ENCODE data around the gene CPT1A. TPM values are rescaled to one million over a fixed set of nuclear protein-coding genes. Genes with fewer than 3 reads are reported as not detected.
"Not testable (repeated sequence)": the region's sequence is repeated elsewhere in the genome, so short reads cannot be mapped to it uniquely, and the experiment has no call there.

CPT1A gene
- total RNA-seq (10 to 100 TPM; 29.5 to 33.3 TPM), total RNA-seq (60.1 to 64.2 reads per million in 2 donors)

GRCh38 chr11:68841718-68842426 is at the start of gene CPT1A:
CPT1A (minus strand) TSS chr11:68841916; CDS start chr11:68815474, 26,442 bp downstream.
- H3K36me3 Mint-ChIP-seq (ENCODE audit: low read depth), result no peaks in the 10 kb centered on the region
- peaks cover 20% of the 10 kb centered on the region for H3K4me1 Mint-ChIP-seq
- H3K4me3 Mint-ChIP-seq, result peak within 1 kb of the TSS; percentile 95
- peak; percentile 57 to 69 (median 64) for DNase-seq
- no peaks in the 10 kb centered on the region for H3K27me3 Mint-ChIP-seq
- H3K27ac Mint-ChIP-seq, result peak within 1 kb of the TSS; percentile 39
- peak; percentile 48 for ATAC-seq
- H3K9me3 ChIP-seq (ENCODE audit: control insufficient read depth, low read length, poor library complexity, severe bottlenecking), result no peaks in the 10 kb centered on the region

DNA sequence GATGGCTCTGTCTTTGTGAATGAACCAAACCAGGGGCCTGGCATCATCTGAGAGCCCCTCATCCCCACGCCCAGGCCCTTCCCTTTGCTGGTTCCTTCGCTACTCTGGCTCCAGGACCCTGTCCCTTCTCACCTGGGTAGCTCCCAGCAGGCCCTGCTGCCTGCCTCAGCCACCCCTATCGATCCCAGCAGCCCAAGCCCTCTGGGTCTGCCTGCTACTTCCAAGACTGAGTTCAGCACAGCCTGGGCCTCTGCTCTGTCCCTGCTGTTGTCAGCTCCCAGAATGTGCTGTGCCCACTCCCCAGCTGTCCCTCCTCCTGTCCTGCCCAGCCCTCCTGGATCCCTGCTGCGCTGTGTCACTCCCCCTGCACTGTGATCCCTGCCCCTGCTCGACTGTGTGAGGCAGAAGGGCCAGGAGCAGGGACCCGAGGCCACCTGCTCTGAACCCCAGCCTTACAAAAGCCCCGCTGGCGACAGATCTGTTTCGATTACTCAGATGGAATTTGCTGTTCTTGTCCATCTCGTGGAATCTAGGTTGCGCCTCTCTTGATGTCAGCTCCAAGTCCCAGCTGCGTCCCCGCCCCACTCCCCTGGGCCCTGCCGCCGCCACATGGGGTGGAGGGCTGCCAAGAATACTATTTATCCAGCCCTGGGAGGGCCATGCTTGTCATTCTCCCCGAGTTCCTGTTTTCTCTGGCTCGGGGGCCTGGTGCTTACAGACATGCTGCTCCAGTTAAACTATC is 48.9 kb upstream of the CPT1A start:
- H3K4me1 Mint-ChIP-seq, result no peaks in the 10 kb centered on the region
- no peak for DNase-seq
- no peaks in the 10 kb centered on the region for H3K9me3 ChIP-seq (ENCODE audit: control insufficient read depth, low read length, poor library complexity, severe bottlenecking)
- no peaks in the 10 kb centered on the region for H3K27me3 Mint-ChIP-seq
- H3K27ac Mint-ChIP-seq, result no peak overlapping the region
- H3K36me3 Mint-ChIP-seq (ENCODE audit: low read depth), result peaks cover 3% of the 10 kb centered on the region
- no peak overlapping the region for H3K4me3 Mint-ChIP-seq
- no peak for ATAC-seq

GRCh38 chr11:68889948-68890446 is 48.3 kb upstream of the CPT1A start:
- no peak for ATAC-seq
- H3K9me3 ChIP-seq (ENCODE audit: control insufficient read depth, low read length, poor library complexity, severe bottlenecking), result no peaks in the 10 kb centered on the region
- H3K27ac Mint-ChIP-seq, result no peak overlapping the region
- peaks cover 3% of the 10 kb centered on the region for H3K36me3 Mint-ChIP-seq (ENCODE audit: low read depth)
- no peaks in the 10 kb centered on the region for H3K4me1 Mint-ChIP-seq
- no peaks in the 10 kb centered on the region for H3K27me3 Mint-ChIP-seq
- no peak overlapping the region for H3K4me3 Mint-ChIP-seq
- no peak for DNase-seq

GRCh38 chr11:68884827-68885226 is 43.1 kb upstream of the CPT1A start:
- not testable (repeated sequence) for ATAC-seq; DNase-seq; H3K9me3 ChIP-seq (ENCODE audit: control insufficient read depth, low read length, poor library complexity, severe bottlenecking); H3K27me3 Mint-ChIP-seq; H3K36me3 Mint-ChIP-seq (ENCODE audit: low read depth); H3K27ac Mint-ChIP-seq; H3K4me1 Mint-ChIP-seq; H3K4me3 Mint-ChIP-seq

DNA sequence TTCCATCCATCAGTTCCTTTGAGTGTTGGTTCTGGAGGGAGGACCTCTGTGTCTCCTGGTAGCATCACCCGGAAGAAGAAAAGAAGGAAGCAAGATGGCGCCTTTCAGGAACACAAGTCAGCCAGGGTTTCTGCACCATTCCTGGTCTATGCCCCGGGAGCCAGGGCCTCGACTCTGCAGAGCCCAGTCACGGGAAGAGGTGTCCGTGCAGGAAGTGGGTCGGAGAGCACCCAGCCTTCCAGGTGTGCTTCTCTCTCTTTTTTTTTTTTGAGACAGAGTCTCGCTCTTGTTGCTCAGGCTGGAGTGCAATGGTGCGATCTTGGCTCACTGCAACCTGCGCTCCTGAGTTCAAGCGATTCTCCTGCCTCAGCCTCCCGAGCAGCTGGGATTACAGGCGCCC is 40.7 kb upstream of the CPT1A start:
- DNase-seq (no peak), ATAC-seq (no peak)
- Mint-ChIP-seq H3K27ac (no peak overlapping the region), H3K27me3 (no peaks in the 10 kb centered on the region), H3K4me3 (no peak overlapping the region), H3K36me3 (ENCODE audit: low read depth) (no peaks in the 10 kb centered on the region), H3K4me1 (peaks cover 3% of the 10 kb centered on the region)
- no peaks in the 10 kb centered on the region for H3K9me3 ChIP-seq (ENCODE audit: control insufficient read depth, low read length, poor library complexity, severe bottlenecking)

DNA sequence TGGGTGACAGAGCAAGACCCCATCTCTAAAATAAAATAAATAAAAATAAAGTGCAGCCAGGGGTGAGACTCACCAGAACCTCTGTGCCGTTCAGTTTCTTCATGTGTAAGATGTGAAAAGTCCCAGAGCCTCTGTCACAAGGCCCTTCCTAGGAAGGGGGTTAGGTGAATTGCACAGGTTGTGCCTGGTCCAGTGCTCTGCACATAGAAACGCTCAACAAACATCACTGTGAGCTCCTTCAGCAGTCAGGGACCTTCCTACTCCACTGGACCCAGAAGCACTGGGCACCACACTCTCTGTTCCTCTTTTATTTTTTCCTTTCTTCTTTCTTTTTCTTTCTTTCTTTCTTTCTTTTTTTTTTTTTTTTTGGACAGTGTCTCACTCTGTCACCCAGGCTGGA is 39.6 kb upstream of the CPT1A start:
- Mint-ChIP-seq H3K27me3 (no peaks in the 10 kb centered on the region), H3K4me3 (no peak overlapping the region), H3K4me1 (peaks cover 3% of the 10 kb centered on the region), H3K36me3 (ENCODE audit: low read depth) (no peaks in the 10 kb centered on the region), H3K27ac (no peak overlapping the region)
- ATAC-seq (no peak), DNase-seq (no peak)
- H3K9me3 ChIP-seq (ENCODE audit: control insufficient read depth, low read length, poor library complexity, severe bottlenecking), result no peaks in the 10 kb centered on the region

GRCh38 chr11:68880851-68881250 is 39.1 kb upstream of the CPT1A start:
- no peak overlapping the region for H3K4me3 Mint-ChIP-seq
- no peak overlapping the region for H3K27ac Mint-ChIP-seq
- peaks cover 3% of the 10 kb centered on the region for H3K4me1 Mint-ChIP-seq
- H3K27me3 Mint-ChIP-seq, result no peaks in the 10 kb centered on the region
- no peak for ATAC-seq
- no peaks in the 10 kb centered on the region for H3K36me3 Mint-ChIP-seq (ENCODE audit: low read depth)
- no peaks in the 10 kb centered on the region for H3K9me3 ChIP-seq (ENCODE audit: control insufficient read depth, low read length, poor library complexity, severe bottlenecking)
- DNase-seq, result no peak

GRCh38 chr11:68878022-68878421 is 36.3 kb upstream of the CPT1A start:
- DNase-seq (no peak), ATAC-seq (no peak)
- Mint-ChIP-seq H3K4me3 (no peak overlapping the region), H3K36me3 (ENCODE audit: low read depth) (no peaks in the 10 kb centered on the region), H3K27ac (no peak overlapping the region), H3K4me1 (peaks cover 3% of the 10 kb centered on the region), H3K27me3 (peaks cover 4% of the 10 kb centered on the region)
- no peaks in the 10 kb centered on the region for H3K9me3 ChIP-seq (ENCODE audit: control insufficient read depth, low read length, poor library complexity, severe bottlenecking)

- peaks cover 13% of the 10 kb centered on the region for H3K4me1 Mint-ChIP-seq
- DNase-seq (no peak), ATAC-seq (no peak)
- H3K4me3 Mint-ChIP-seq, result no peak overlapping the region
- H3K9me3 ChIP-seq (ENCODE audit: control insufficient read depth, low read length, poor library complexity, severe bottlenecking), result no peaks in the 10 kb centered on the region
- peaks cover 33% of the 10 kb centered on the region for H3K27me3 Mint-ChIP-seq
- H3K36me3 Mint-ChIP-seq (ENCODE audit: low read depth), result peaks cover 9% of the 10 kb centered on the region
- H3K27ac Mint-ChIP-seq, result no peak overlapping the region
Measured at GRCh38 chr11:68872216-68873003, 30.7 kb upstream of the CPT1A start.

GRCh38 chr11:68870470-68870869 is 28.8 kb upstream of the CPT1A start:
- no peaks in the 10 kb centered on the region for H3K9me3 ChIP-seq (ENCODE audit: control insufficient read depth, low read length, poor library complexity, severe bottlenecking)
- Mint-ChIP-seq H3K4me3 (no peak overlapping the region), H3K36me3 (ENCODE audit: low read depth) (peaks cover 11% of the 10 kb centered on the region), H3K27ac (no peak overlapping the region), H3K4me1 (peaks cover 13% of the 10 kb centered on the region), H3K27me3 (peaks cover 33% of the 10 kb centered on the region)
- ATAC-seq, result no peak
- no peak for DNase-seq

- no peaks in the 10 kb centered on the region for H3K9me3 ChIP-seq (ENCODE audit: control insufficient read depth, low read length, poor library complexity, severe bottlenecking)
- Mint-ChIP-seq H3K4me1 (peaks cover 13% of the 10 kb centered on the region), H3K4me3 (no peak overlapping the region), H3K36me3 (ENCODE audit: low read depth) (peaks cover 11% of the 10 kb centered on the region), H3K27ac (no peak overlapping the region), H3K27me3 (peaks cover 32% of the 10 kb centered on the region)
- DNase-seq, result no peak
- ATAC-seq, result no peak
Measured at GRCh38 chr11:68868221-68868835, 26.6 kb upstream of the CPT1A start.

GRCh38 chr11:68867066-68867465 is 25.4 kb upstream of the CPT1A start:
- Mint-ChIP-seq H3K27me3 (peaks cover 28% of the 10 kb centered on the region), H3K4me1 (peaks cover 13% of the 10 kb centered on the region), H3K36me3 (ENCODE audit: low read depth) (peaks cover 11% of the 10 kb centered on the region), H3K4me3 (no peak overlapping the region), H3K27ac (no peak overlapping the region)
- no peaks in the 10 kb centered on the region for H3K9me3 ChIP-seq (ENCODE audit: control insufficient read depth, low read length, poor library complexity, severe bottlenecking)
- no peak for ATAC-seq
- DNase-seq, result no peak

DNA sequence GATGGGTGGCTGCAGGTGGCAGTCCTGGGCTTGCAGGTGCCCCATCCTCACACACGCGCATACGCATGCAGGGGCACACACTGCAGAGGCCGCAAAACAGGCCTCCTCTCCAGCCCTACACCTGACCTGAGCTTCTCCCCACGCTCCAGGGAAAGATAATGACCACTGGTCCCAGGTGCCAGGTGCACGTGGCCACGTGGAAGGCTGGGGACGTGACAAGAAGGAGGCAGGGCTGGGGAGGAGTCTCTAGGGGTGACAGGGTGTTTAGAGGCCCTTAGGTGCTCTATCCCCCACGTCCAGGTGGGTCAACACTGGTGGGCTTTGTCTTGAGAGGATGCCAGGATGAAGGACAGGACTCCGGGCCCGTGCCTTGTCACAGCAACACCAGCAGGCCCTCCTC is 23.5 kb upstream of the CPT1A start:
- Mint-ChIP-seq H3K27me3 (peaks cover 22% of the 10 kb centered on the region), H3K4me1 (peaks cover 13% of the 10 kb centered on the region), H3K36me3 (ENCODE audit: low read depth) (peaks cover 11% of the 10 kb centered on the region), H3K4me3 (no peak overlapping the region), H3K27ac (no peak overlapping the region)
- DNase-seq, result no peak
- ATAC-seq, result no peak
- H3K9me3 ChIP-seq (ENCODE audit: control insufficient read depth, low read length, poor library complexity, severe bottlenecking), result no peaks in the 10 kb centered on the region
